ENCODE data around the gene KANSL1L. TPM values are rescaled to one million over a fixed set of nuclear protein-coding genes. Genes with fewer than 3 reads are reported as not detected.

Gene KANSL1L
- total RNA-seq, 2 experiments from 2014 or later = 4.1 TPM

- ChIA-PET CTCF (no interaction called here), POLR2A (interaction anchor here (0.9 kb wide), 1 partner anchor 12 kb away, joined by 3 read pairs; no protein-coding TSS in a partner anchor)
These were observed 167.8 kb downstream of the KANSL1L start for GRCh38 chr2:210003359-210003758.

- ChIA-PET CTCF (no interaction called here), POLR2A (interaction anchor here (0.9 kb wide), 1 partner anchor 11 kb away, joined by 3 read pairs; no protein-coding TSS in a partner anchor)
These were observed 168.8 kb downstream of the KANSL1L start, which contains the start of gene RPE for GRCh38 chr2:210002158-210003157. TSS of gene RPE (plus strand) at chr2:210002638. CDS start at chr2:210002662, 24 bp downstream.

GRCh38 chr2:210000464-210001324, 170.5 kb downstream of the KANSL1L start:
- CTCF ChIA-PET = interaction anchor here (0.6 kb wide), 1 partner anchor 13 kb away, joined by 3 read pairs; no protein-coding TSS in a partner anchor
- POLR2A ChIA-PET = no interaction called here

GRCh38 chr2:209998596-209998995, 172.6 kb downstream of the KANSL1L start:
- POLR2A ChIA-PET = no interaction called here
- CTCF ChIA-PET = no interaction called here

- POLR2A ChIA-PET = no interaction called here
- CTCF ChIA-PET = no interaction called here
These were observed 177.2 kb downstream of the KANSL1L start for GRCh38 chr2:209993968-209994367.

- POLR2A ChIA-PET = interaction anchor here (0.9 kb wide), 1 partner anchor 12 kb away, joined by 3 read pairs; no protein-coding TSS in a partner anchor
- CTCF ChIA-PET = no interaction called here
These were observed 180.4 kb downstream of the KANSL1L start for GRCh38 chr2:209990838-209991237.

GRCh38 chr2:209988010-209988409, 183.2 kb downstream of the KANSL1L start:
- CTCF ChIA-PET = interaction anchor here (0.6 kb wide), 1 partner anchor 27 kb away, joined by 3 read pairs; no protein-coding TSS in a partner anchor
- POLR2A ChIA-PET = no interaction called here

- ChIA-PET CTCF (interaction anchor here (1.5 kb wide), 1 partner anchor 86 kb away, joined by 4 read pairs; no protein-coding TSS in a partner anchor), POLR2A (no interaction called here)
These were observed 184.8 kb downstream of the KANSL1L start for GRCh38 chr2:209986415-209986814.

- CTCF ChIA-PET = interaction anchor here (1.5 kb wide), 1 partner anchor 87 kb away, joined by 4 read pairs; no protein-coding TSS in a partner anchor
- POLR2A ChIA-PET = no interaction called here
These were observed 185.3 kb downstream of the KANSL1L start for GRCh38 chr2:209985874-209986273.

- ChIA-PET CTCF (no interaction called here), POLR2A (no interaction called here)
These were observed 186.9 kb downstream of the KANSL1L start for GRCh38 chr2:209984291-209984690.

GRCh38 chr2:209977386-209978239, 193.6 kb downstream of the KANSL1L start:
- ChIA-PET POLR2A (no interaction called here), CTCF (interaction anchor here (0.6 to 2.1 kb wide), 6 partner anchors 17 to 1589 kb away, joined by 3 to 6 read pairs (median 4); no protein-coding TSS in a partner anchor)

- ChIA-PET CTCF (interaction anchor here (1.0 to 2.1 kb wide), 5 partner anchors 14 to 1588 kb away, joined by 3 to 6 read pairs (median 4); no protein-coding TSS in a partner anchor), POLR2A (no interaction called here)
These were observed 194.4 kb downstream of the KANSL1L start for GRCh38 chr2:209976698-209977385.

- ChIA-PET CTCF (no interaction called here), POLR2A (no interaction called here)
These were observed 196.6 kb downstream of the KANSL1L start for GRCh38 chr2:209974576-209974975.

GRCh38 chr2:209973328-209973727, 197.9 kb downstream of the KANSL1L start:
- POLR2A ChIA-PET = no interaction called here
- CTCF ChIA-PET = no interaction called here

Data from activated CD8-positive, alpha-beta memory T cell treated with anti-CD3 and anti-CD28 coated beads for 36 hours (primary cell).